NCI-H526 (cell line): Measurements from ENCODE around the gene ALK.
"Not testable (repeated sequence)": the region's sequence is repeated elsewhere in the genome, so short reads cannot be mapped to it uniquely, and the experiment has no call there.

Source experiments
- DNase-seq, 2 experiments: peaks; one replicate each; lab custom pipeline; 2025; lab: John Stamatoyannopoulos, UW

ALK gene

DNA sequence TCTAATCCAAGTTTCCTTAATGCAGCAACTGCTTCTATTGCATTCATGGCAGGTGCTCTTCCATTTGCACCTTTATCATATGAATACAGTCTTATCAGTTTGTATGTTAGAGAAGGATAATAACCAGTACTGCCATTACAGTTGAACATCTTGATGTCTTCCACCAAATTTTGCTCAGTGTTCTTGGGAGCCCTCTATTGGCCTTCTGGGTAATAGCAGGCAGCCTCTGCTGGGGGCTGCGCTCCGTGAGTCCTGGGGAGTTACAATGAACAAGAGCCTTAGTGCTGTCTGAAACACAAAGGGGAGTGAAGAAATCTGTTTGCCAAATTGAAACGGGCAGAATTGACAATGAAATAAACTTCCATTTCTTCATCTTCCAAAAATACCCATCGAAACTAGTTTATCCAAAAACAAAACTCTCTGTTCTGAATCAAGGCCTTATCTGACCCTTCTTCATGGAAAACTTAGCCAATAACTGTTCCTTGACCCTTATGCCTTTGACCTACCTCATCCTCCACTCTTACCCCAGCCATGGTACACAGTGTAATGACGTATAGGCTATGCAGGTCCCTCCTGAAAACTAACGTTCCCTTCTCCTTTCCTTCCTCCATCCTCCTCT lies 79.9 kb downstream of the ALK start:
- DNase-seq: peak in 1 of 2 experiments; percentile 57

DNA sequence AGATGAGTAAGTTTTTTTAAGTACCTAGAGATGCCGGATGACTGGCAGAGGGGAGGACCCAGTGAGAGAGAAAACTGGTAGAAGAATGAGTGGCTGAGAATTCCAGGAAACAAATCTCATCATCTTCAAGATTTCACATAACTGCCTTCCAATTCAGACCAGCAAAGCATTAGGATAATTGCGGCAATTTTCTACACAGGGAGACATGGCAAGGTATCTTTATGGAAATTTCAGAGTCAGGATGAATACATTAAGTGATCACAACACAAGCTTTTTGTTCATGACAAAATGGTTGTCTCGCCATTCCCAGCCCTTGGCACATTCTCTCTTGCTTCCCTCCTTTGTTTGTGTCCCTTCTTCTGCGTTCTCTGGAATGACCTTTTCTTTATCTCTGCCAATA lies 82.1 kb downstream of the ALK start:
- no peak for DNase-seq

DNA sequence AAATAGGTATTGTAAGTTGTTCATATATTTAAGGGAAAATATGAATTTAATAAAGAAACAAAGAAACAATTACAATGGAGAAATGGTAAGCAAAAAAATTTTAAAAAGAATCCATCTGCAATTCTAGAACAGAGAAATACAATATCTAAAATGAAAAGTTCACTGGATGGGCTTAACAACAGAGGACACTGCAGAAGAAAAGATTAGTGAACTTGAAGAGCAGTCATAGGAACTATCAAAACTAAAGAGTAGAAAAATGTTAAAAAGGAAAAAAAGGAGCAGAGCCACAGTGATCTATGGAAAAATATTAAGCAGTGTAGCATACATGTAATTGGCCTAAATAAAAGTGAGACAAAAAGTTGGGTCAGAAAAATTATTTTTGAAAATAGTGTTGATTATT lies 83.5 kb downstream of the ALK start:
- no peak for DNase-seq

DNA sequence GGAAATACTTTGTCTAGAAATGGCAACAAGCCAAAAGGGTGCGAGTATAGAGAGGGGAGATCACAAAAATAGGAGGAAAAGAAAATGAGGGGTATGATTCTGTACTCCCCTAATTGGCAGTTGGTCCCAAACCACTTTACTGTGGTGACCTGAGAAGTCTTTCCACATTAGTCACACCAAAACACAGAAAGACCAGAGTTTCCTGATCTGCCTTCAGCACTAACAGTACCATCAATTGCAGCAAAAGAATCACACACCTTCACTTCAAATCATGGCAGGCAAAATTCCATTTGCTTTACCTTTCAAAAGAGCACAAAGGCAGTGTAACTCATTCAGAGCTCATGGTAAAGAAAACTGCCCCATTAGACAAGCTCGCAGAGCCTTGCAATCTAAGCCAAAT lies 86.8 kb downstream of the ALK start:
- DNase-seq: no peak

GRCh38 chr2:29834036-29834540 lies 87.3 kb downstream of the ALK start:
- no peak for DNase-seq

DNA sequence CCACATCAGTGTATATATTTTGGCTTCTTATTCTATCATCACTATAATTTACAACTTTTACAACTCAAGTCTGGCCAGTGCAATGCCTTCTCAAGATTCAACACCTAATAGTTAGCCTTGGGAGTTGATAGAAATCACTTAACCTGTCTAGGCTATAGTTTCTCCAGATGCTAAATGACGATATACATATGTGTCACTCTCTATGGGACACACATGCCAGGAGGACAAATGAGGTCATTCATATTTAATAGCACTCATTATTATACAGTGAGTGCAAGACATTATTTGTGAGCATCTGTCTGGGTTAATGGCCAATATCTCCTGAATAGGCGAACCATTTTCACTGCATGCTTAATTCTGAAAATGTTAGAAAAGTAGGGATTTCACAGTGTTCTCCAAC lies 89.8 kb downstream of the ALK start:
- no peak for DNase-seq

GRCh38 chr2:29829841-29830240 lies 91.5 kb downstream of the ALK start:
- DNase-seq: no peak

DNA sequence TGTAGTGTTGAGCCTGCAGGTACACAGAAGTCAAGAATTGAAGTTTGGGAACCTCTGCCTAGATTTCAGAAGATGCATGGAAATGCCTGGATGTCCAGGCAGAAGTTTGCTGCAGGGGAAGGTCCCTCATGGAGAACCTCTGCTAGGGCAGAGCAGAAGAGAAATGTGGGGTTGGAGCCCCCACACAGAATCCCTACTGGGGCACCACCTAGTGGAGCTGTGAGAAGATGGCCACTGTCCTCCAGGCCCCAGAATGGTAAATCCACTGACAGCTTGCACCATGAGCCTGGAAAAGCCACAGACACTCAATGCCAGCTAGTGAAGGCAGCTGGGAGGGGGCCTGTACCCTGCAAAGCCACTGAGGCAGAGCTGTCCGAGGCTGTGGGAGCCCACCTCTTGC lies 97.2 kb downstream of the ALK start:
- DNase-seq: not testable (repeated sequence)

DNA sequence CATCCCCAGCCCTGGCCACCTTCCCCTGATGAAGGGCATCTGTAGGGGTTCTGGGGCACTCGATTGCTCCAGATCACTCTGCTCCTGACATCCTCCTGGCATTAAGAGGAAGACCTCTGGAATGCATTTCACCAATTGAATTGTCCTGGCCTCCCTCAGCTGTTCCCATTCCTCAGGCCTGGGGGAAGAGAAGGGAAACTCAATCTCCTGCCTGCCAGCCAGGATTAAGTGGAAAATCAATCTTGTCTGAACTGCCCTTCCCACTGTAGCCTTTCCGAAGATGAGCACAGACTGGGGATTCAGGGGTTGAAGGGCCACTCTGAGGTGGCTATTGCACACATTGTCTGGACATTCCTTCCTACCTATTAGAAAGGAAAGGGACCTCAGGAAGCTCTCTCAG lies 99.8 kb downstream of the ALK start:
- no peak for DNase-seq

DNA sequence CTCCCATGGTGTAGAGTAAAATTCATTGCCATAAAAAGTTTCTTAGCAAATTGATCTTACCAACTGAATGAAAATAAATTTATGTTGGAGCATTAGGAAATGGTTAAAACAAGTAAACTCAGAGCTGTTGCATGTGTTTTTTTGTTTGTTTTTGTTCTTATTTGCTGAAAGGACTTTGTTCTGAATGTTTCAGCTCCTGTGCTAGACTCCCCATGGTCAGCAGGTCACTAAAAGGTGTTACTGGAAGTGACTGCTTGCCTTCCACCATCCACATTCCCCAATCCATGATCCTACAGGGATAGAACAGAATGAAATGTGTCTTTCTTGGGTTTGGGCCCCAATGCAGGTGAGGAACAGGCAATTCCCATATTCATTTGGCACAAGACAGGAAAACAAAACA lies 101.8 kb downstream of the ALK start:
- DNase-seq: no peak

DNA sequence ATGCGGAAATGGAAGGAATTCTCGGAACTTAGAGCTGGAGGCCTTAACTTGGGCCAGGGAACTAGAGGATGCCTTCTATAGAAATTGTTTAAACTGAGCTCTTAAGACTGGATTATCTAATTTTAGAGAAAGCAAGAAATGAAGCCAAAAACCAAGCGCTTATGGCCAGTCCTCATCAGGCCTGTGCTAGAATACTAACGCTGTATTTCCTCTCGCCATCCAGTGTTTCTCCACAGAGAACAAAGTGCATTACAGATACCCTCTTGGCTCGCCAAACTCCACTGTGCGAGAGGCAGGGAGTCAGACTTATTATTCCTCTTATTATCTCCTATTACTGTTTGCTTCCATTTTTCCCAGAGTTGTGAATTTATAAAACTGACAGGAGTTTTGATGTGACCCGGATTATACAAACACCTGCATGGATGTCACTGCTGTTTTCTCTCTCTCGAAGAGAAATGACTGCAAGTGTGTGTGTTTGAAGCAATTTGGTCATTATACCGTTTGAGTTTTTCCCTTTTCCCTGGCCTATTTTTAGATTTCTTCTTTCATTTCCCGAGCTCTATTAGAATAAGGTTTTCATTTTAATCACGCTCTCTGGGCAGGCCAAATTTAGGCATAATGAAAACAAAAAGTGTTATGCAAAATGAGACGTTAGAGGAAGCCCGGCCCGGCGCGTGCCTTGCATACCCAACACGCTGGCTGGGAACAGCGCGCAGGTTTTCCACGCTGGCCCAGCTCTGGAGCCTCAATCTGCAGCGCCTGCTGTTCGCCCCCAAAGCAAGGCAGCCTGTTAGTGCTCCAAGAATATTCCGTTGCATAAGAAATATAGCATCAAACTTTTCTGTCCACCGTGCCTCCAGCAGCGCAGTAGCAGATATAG lies 103.3 kb downstream of the ALK start:
- peak in 1 of 2 experiments; percentile 10 for DNase-seq

DNA sequence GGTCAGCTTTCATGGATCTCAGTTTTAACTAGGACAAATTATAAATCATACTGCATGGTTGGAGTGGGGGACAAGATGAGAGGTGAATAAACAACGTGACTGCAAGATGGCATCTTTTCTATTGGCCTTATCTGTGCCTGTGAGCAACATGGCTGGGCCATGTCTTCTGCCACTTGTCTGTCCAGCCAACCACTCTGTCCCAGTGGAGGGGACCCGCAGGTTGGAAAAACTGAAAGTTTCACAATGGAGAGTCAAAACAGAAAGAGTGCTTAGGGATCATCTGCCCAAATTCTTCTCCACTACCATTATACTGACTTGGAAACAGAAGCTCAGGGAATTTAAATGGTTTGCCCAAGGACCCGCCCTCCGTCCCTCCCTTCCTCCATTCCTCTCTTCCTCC lies 104.1 kb downstream of the ALK start:
- DNase-seq: no peak

GRCh38 chr2:29816651-29817050 lies 104.7 kb downstream of the ALK start:
- no peak for DNase-seq

DNA sequence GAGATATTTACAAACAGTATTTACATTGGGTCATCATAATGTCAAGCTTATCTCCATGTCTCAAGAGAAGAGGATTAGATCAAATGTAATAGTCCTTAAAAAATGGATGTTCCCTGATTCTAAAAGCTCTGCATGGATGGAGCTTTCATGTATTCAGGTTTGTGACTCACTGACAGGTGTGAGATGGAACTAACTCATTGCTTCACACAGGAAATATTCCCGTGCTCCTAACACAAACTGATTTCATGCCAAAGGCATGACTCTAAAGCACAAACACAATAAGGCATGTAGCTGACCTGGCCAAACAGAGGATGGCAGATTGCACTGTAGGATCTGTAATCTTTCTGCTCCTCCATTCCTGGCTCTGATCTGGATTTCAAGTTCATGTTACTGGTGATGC lies 110.0 kb downstream of the ALK start:
- DNase-seq: no peak

DNA sequence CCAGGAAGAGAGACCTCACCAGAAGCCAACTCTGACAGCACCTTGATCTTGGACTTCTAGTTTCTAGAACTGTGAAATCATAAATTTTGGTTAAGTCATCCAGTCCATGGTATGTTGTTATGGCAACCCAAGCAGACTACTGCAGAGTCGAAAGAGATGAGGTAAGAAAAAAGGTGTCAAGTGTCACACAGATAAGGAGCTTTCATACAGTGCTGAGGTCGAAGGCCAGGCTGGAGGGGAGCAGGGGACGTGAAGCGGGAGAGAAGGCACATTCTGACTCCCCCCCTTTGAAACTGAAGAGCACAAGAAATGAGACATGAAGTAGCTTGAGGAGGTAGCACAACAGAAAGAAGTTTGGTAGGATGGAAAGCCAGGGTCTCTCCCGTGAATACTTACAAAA lies 110.4 kb downstream of the ALK start:
- DNase-seq: no peak

GRCh38 chr2:29808321-29808720 lies 113.1 kb downstream of the ALK start:
- no peak for DNase-seq

GRCh38 chr2:29807082-29807481 lies 114.3 kb downstream of the ALK start:
- DNase-seq: no peak

DNA sequence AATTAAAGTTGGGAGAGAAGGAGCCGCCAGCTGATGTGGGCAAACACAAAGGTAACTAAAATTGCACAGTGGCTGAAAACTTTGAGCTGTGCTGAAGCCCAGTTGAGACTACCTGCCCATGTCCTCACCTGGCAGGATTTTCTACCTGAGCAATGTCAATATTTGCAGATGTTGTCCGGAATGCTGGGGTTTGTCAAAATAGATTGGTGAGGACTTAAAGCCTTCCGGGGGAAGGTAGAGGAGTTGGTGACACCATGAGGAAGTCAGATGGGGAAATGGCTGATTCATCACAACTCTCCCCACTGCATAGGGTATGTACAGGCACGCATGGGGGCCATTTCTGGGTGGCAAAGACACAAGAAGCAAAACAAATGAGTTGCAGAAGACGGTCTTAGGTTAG lies 114.9 kb downstream of the ALK start:
- no peak for DNase-seq

- DNase-seq: no peak
These were observed 116.7 kb downstream of the ALK start for GRCh38 chr2:29804671-29805070.

DNA sequence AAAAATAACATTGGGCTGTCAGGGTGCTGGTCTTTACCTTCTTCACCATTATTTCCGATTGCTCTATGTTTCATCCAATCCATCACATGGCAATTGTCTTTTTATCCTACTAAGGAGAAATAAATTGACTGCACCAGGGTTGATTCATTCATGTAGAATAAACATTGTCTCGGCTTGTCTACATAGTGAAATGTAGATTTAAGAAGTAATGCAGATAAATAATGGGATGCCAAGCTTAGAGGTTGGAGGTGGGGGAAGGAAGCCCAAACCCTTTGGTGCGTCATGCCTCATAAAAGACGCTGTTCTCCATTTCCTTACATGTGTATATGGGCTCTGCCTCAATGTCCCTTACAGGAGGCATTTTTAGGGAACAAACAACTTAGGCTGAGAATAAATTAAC lies 117.8 kb downstream of the ALK start:
- DNase-seq: no peak

DNA sequence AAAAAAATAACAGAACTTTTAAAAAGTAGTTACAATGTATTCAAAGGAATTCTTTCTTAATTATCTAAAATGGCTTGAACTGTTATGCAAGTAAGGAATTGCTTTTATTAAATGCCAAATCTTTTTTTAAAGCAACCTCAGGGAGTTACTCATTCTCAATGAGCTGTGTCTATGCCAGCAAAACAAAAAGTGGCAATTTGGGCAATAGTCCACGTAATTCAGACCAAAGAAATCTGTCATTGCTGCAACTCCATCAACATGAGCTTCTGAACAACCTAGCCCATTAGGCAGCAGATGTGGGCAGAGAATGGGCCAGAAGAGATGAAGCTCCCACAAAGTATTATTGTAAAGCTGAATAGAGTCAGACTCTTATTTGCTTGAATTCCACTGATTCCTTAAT lies 118.4 kb downstream of the ALK start:
- DNase-seq: no peak

DNA sequence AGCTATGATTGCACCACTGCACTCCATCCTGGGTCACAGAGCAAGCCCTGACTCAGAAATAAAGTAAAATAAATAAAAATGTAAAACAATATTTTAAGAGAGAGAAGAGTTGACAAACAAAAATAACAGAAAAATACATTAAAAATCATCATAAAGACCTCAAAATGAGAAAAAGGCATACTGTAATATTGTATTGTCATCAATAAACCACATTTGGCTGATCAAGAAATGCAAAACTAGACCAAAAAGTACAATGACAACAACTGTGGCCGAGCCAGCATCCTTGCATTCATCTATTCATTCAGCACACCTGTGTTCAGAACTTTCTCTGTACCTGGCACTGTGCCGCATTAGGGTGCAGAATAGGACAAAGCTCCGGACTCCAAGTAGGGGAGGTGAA lies 121.8 kb downstream of the ALK start:
- no peak for DNase-seq

DNA sequence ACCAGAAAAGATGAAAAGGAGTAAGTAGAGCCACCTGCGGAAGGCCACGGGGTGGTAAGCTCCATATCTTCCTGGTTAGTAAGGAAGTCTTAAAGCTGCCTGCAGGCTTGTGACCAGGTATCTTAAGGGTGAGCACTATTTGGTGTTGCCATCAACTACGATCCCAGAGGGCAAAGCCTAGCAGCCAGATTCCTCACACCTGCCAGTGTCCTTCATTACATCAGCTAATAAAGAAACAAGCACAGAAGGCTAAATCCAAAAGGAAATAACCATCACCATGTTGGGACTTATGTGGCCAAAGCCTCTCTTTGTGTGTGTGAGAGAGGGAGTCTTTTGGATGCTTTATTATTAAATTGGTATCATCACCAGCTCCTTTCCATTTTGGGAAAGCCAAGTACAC lies 123.5 kb downstream of the ALK start:
- DNase-seq: no peak

DNA sequence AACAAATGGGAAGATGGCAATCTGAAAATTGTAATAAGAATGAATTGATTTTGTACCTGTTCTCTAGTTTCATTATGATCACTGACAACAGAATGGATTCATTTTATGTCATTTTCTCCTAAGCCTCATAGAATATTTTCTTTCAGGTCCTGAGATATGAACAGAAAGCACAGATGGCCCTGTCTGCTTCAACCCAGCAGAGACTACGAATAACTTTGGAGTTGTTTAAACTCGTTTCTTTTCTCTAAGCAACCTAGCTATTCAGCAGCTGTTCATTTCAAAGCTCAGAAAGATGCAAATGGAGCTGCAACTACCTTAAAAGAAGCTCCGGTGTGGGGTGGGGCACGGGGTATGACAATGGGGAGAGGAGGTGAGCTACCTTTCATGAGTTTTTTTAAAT lies 124.9 kb downstream of the ALK start:
- DNase-seq: no peak
